NCI-H748 treated with DMSO at 0.1 percent for 48 hours (cell line): ENCODE results near the gene CLBA1.

Experiments used
- DNase-seq: peaks from one replicate; lab custom pipeline; 2025; lab: John Stamatoyannopoulos, UW

CLBA1 gene

DNA sequence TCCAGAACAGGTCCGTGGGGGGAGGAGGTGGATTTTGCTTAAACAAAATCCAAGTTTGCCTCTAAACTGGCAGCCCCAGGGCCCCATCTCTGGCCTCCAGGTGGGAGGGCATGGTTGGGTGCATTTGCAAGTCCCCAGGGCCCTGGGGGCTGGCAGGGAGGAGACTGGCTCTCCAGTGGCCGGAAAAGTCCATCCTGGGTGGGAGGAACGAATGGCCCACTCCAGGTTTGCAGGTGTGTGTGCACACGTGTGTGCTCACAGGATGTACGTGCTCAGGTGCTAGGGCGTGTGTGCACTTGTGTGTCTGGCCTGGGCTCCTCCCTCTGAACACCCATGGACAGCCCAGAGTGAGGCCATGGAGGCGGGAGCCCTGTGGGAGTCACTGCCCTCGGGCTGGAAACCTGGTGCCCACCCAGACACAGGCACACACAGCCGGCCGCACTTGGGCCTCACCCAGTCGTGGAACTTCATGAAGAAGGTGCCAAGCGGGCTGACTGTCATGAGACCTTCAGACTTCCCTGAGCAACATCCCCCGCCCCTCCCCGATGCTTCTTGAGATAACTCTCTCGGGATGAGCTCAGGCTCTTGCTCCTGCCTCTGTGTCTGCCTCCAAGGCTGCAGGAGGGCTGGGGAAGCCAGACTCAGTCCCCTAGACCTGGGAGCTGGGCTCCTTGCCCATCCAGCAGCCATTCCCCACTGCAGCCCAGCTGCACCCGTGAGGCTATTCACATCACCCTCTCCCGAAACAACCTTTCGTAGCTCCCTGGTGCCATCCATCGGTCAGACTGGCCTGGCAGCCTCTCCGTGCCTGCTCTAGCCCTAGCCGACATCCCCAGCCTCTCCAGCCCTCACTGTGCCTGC, 16.8 kb upstream of the CLBA1 start:
- no peak for DNase-seq

DNA sequence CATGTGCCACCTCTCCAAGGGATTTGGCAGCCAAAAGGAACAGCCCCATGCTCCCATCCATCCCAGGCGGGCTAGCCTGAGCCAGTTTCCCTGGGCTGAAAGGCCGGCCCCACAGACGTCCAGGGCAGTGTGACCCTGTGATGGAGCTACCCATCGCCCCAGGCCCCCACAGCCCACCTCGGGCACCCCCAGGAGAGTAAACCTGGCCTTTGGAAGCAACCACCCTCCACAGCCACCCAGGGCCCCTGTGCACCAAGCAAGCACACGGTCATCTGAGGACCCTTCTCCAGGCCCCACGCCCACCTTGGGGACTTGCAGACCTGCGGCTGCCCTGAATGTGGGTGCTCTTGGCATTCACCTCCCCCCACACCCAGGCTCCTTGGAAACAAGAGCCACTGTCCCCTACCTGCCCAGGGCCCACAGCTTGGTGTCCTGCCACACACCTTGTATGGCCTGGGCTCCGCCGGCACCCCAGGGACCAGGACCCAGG, 15.8 kb upstream of the CLBA1 start:
- DNase-seq: no peak

DNA sequence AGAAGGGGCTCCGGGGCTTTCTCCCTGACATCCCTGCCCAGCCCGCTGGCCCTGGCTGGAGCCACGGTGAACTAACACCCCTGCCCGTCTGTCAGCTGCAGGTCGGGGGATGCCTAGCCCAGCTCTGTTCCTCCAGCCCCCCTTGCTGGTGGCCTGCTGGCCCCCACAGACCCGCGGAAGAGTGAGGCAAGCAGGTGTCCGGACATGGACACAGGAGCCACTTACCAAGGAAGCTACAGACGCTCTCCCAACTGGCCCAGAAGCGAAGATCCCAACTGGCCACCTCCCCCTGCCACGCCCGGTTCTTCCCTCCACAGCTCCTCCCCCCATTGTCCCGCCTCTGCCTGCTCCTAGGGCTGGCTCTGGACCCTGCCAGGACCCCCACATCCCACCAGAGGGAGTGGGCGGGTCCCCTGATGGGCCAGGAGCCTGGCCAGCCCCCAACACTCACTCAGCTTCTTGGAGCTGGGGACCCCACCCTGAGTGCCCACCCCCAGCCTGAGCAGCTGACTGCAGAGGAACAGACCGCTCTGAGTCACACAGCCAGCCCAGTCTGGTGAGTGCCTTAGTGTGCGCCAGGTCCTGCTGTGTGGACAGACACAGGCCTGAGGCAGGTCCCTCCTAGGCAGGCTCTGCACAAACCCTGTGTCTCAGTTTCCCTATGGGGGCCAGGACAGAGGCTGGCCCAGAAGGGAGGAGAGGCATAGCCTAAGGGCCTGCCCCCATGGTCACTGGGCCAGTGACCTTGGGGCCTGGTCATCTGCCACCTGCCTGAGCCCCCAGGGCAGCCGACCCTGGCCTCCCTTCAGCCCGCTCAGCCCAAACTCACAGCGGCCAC, 15.1 kb upstream of the CLBA1 start:
- DNase-seq: no peak

DNA sequence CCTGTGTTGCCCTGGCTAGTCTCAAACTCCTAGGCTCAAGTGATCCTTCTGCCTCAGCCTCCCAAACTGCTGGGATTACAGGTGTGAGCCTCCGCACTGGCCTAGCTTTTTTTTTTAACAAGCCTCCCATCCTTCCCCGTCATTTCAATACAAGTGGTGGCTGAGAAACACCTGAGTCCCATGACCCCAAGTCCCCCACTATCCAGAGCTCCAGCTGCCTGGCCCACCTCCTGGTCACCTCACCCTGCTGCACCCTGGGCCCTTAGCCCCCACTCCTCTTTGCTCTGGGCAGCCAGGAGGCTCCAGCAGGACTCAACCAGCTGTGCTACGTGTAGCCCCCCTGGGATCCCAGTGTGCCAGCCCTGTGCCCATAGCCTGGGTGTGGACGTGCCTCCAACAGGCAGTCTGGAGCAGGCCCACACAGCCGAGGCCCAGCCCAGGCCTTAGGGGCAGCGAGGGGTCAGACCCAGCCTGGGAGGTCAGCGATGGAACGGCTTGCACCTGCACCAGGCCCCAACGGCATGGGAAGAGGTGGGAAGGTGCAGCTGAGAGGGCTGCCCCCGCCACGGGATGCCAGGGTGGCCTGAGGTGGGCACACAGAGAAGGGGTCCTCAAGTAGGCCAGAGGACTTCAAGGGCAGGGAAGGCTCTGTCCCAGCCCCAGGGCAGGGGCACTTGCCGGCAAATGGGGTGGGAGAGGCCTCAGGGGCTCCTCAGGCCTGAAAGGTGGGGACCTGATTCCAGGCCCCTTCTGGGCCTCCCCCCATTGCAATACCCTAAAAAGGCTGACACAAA, 13.9 kb upstream of the CLBA1 start:
- DNase-seq: no peak

DNA sequence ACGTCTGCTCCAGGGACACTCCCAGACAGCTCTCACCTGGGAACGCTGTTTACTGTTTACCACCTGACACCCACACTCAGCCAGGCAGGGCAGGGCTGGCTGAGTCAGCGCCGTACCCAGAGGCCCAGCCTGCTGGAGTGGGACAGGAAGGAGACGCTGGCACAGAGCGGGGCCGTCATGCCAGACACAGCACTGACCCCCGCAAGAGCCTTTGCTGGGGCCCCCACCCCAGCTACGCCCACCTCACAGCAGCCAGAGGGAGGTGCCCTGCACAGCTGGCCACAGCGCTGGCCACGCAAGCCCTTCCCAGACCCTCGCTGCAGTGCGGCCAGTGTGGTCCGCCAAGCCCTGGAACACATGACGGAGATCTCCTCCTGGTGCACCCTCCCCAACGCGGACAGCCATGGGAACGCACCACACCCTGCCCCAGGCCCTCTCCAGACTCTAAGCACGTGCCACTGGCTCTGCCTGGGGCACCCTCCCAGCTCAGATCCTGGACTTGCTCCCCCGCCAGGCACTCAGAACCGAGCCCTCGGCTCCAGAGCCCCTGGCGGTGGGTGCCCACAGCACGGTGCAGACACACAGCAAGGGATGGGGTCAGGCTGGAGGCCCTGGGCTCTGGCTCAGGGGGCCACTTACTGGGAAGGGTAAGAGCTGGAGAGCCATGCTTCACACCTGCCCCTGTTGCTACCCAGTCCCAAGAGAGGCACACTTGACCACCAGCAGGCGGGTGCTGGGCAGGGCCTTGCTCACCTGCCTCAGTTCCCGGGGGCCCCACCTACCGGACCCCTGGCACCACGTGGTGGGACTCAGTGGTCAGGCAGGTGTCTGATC, 13.1 kb upstream of the CLBA1 start:
- DNase-seq: no peak

DNA sequence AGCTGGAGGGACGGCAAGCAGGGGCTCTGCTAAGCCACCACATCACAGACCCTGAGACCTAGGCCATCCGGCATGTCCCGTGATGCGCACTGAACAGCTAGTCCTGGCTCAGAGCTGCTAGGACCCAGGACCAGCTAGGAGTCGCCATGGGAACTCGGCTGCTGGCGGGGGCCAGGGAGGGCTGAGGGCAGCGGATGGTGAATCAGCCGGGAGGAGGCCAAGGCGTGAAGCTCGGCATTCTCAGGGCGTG, 12.5 kb upstream of the CLBA1 start:
- no peak for DNase-seq

DNA sequence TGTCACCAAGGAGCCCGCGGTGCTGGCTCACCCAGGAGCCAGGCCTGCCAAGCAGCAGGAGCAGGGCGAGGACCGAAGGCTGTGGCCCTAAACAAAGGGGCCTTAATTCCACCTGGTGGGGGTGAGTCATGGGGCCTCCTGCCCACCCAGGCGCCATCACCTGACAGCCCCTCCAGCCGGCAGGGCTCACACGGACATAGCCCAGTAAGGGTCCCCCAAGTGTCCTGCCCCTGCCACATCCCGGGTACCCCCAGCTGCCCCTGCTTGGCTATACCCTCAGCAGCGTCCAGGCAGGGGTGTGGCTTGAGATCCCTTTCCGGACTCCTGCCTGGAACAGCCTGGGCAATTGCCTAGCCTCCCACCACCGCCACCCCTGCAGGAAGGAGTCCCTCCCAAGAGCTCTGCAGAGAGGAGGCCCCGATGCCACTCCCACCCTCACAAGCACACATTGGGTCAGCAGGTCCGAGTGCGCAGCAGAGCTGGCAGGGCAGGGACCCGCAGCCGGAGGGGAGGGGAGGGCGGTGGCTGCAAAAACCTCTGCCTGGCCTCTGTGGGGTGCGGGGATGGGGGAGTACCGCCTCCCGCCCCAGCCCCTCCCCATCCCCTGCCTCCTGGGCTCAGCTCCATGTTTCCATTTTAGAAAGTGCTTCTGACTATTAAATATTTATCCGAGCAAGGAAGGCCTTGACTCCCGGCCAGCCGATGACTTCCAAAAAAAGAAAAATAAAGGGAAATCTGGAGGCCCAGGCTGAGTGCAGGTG, 12.0 kb upstream of the CLBA1 start:
- DNase-seq: no peak

DNA sequence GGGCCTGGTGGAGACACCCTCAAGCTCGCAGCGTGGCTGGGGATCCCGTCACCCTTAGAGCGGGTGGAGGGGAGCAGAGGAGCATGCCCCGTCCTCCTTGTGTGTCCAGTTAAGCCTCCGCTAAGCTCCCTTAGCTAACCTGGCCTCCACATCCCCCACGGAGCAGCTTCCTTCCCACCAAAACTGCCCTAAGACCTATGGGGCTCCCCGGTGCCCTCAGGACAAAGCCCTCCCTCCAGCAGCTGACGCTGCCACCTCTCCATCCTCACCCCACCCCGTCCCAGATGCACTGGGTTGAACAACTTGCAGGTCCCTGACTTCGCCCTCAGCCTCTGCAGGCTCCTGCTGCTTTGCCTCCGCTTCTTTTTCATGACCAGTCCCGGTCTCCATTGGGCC, 11.4 kb upstream of the CLBA1 start:
- DNase-seq: no peak

DNA sequence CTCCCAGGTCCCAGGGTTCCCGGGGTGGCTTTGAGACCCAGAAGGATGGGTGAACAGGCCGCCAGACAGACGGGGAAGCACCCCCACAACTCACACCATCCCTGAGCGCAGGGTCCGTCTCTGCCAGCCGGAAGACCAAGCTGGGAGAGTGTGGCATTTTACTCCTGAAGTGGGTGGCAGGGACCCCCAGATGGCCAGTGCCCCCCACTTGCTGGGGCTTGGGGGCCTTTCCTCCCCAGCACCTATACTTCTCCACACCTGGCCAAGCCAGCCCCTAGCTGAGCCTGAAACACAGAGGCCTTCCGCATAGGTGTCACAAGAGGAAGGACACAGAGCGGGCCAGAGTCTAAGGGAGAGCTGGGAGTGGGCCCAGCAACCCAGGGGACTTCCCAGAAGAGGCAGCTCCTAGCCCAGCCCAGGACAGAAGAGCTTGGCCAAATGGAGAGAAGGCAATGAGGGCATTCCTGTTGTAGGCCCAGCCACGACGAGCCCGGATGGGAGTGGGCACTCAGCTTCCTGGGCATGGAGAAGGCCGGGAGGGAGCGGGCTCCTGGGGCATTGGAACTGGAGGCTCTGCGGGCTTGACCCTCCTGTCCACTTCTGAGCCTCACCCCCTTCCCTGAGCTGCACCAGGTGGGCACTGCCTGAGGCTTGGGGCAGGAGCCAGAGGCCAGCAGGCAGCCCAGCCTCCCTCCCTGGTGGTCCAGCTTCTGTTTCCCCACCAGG, 10.8 kb upstream of the CLBA1 start:
- DNase-seq: no peak

DNA sequence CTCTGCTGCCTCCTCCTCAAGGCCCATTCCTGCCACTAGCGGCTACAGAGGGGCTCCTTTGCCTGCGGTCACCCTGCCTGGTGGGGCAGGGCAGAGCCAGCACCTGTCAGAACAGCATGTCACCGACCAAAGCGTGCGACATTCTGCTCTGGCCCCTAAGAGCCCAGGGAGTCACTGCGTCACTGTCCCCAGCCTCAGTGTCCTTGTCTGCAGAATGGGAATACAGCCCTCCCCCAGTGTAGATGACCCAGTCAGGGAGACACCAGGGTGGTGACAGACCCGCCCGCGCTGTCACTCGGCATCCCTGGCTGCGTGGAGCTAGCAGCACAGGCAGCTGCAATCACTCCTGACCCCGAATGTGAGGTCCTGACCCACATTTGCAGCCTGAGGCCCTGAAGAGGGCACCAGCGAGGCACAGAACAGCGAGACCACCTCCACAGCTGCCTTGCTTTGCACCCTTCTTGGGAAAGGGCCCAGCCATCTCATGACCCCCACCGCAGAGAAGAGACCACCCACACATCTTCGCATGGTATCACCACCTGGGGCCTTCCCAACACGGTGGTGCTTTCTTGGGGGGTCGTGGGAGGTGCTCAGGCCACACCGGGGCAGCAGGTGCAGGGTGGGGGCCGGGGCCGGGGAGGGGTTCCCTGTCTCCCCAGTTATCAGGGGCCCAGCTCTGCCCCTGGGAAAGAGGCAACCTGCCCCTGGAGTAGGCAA, 9.9 kb upstream of the CLBA1 start:
- no peak for DNase-seq

DNA sequence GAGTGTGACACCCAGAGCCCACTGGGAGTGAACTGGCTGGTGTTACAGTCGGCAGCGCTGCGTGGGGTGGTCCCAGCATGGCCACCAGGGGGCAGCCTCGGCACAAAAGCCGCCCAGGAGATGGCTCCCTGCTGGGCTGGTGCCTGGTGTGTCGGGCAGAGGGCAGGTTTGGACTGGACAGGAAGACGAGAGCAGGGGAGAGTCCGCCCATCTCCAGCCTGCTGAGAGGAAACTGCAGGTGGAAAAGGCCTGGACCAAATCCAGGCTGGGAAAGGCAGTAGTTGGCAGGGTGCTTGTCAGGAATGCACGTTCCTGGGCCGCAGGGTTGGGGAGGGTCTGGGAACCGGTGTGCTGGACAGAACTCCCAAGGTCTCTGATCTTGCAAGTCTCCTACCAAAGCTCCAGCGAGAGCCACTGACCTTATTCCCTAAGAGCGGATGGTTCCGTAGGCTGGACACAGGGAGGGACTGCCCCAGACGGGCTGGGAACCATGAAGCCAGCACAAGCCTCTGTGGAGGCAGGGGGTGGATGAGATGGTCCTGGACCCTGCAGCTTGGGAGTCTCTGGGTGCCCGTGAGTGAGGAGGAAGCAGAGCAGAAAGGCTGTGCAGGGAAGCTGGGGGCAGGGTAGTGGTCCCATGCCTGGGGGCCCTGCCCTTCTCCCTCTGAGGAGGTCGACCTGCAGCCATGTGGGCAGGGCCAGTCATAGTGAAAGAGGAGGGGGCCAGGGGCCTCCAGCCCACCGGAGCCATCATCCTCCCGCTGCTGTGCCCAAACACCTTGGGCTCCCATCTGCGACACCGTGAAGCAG, 9.2 kb upstream of the CLBA1 start:
- DNase-seq: peak; percentile 58

DNA sequence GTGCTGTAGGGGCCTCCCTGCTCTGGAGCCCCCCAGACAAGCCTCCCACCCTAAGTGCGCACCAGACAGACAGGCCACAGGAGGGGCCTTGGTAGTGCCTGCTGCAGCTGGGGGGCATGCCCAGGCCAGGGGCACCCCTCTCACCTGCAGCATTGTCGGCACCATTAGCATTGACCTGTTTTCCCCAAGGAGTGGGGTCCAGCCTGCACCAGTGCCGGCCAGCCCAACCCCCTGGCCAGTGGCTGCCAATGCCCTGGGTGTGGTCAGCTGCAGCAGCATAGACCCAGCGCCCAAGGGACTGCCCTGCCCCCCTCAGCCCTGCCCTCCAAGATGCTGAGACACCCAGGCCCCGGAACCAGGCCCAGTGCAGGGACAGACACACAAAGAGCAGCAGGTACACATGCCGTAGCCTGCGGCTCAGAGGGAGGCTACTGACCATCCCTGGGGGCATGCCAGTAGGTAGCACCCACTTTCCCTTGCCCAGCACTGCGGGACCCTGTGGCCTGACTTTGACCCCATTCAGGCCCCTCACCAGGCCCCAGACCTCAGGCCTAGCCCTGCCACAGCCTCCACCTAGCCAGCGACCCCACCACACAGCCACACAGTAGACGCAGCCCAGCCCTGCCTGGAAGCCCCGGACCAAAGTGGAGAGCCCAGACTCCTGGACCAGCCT, 8.4 kb upstream of the CLBA1 start:
- DNase-seq: no peak

DNA sequence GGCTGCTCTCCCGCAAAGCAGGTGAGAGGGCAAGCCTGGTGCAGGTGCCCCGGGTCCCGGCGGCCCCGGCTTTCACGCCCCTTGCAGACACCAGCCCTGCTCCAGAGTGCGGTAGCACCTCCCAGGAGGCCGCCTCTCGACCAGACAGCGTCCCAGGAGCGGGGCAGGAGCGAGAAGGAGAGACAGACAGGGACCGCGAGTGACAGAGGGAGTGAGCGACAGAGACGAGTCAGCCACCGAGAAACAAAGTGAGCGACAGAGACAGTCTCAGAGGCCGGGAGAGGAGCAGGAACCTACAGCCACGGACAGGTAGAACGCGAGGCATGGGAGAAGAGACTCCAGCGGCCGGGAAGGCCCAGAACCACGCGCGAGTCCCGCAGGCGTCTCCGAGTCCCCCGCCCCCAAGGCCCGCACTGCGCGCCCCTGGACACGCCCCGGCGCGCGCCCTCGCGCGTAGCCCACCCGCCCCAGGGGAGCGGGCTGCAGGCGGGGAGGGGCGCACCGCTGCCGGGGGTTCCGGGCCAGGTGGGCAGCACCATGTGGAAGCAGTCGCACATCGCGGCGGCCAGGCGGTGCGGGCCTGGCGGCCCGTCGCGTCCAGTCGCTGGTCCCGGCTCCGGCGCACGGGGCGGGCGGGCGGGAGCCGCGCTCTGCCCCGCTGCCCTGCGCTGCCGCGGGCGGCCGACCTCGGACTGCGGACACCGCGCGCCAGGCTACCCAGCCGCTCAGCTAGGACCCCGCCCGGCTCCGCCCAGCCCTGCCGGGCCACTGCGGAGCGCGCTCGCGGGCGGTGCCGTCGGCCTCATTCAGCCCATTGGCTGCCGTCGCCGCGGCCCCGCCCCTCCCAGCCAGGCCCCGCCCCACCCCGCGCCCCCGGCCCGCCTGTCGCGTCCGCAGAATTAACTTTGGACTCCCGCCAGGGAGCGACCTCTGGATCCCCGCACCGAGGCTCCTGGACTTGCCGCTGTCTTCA, 7.6 kb upstream of the CLBA1 start, which contains the start of gene AHNAK2:
Gene AHNAK2 (minus strand): TSS at position 694 of the 973 bp plus-strand sequence. CDS start 137 bp downstream, at position 557.
- DNase-seq: peak; percentile 70

DNA sequence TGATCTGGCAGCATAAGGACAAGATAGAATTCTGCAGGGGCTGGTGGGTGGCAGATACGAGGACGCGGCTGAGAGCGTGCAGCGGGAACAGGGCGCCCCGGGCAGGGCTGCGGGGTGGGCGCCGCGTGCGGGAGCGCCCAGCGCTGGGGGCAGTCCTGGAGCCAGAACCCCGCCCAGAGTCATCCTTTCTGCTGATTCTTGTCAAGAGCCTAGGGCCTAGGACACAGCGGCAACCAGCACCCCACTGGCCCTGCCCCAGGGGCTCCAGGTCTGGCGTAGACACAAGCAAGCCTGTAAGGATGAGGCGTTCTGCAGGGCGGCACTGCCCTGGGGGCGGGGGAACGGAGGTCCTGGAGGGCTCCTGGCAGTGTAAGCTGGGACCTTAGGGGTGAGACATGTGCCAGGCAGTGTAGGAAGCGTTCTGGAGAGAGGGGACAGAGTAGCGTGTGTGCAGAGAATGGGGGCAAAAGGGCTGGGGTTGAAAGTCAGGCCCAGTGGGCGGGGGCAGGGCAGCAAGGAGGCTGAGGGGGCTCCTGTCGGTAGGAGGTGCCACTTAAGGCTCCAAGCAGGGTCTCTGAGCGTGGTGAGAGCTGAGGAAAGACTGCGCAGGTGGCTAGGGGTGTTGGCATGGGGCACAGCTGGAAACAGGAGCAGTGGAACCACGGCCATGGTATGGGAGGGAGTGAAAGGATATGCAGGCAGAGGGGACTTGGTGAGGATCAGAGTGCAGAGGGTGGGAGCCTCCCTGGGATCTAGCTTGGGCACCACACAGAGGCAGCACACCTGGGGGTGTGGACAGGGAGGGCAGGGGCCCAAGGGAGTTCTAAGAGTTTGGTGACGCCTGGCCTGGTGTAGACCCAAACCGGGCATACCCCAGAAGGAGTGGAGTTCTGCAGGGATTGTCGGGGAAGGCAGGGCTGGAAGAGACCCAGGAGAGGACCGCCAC, 6.6 kb upstream of the CLBA1 start:
- no peak for DNase-seq

DNA sequence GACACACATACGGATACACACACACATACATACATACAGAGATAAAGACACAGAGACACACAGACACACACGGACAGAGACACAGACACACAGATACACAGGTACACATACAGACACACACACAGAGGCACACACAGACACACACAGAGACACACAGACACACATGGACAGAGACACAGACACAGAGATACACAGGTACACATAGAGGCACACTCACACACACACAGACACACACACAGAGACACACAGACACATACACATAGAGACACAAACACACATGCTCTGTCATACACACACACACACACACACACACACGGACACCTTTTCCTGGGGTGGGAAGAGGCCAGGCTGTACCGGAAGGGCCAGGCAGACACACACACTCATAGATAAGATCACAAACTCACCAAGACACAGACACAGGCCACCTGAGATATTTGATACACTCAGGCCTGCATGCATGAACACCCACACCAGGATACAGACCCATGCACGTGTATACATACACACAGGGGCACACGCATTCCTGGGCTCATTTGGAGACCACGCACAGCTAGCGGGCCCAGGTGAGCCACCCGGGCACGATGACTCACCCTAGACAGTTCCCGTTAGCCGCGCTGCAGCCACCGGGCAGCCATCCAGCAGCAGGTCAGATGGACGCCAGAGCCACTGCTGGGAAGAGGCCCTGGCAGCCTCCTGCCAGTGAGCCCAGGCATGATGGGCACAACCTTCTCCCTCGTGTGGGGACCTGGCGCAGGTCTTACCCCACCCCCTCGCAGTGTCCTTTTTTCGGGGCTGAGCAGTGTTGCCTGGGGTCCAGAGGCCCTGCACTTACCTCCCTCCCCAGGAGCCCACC, 5.6 kb upstream of the CLBA1 start:
- no peak for DNase-seq
